GM18498 (cell line): ENCODE results near the gene BCDIN3D.
A peak's percentile ranks its signal among the peaks of the same experiment; 100 is the strongest.
"Not testable (repeated sequence)": the region's sequence is repeated elsewhere in the genome, so short reads cannot be mapped to it uniquely, and the experiment has no call there.

Experiments
- ATAC-seq: cut with Tn5 transposase; IDR thresholded peaks from one replicate; pipeline ENCODE4 v1.9.1; 2021; ENCODE audit warnings: mild to moderate bottlenecking, moderate library complexity; ENCODE audit not compliant: unreplicated experiment

The BCDIN3D gene, protein sequence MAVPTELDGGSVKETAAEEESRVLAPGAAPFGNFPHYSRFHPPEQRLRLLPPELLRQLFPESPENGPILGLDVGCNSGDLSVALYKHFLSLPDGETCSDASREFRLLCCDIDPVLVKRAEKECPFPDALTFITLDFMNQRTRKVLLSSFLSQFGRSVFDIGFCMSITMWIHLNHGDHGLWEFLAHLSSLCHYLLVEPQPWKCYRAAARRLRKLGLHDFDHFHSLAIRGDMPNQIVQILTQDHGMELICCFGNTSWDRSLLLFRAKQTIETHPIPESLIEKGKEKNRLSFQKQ

DNA sequence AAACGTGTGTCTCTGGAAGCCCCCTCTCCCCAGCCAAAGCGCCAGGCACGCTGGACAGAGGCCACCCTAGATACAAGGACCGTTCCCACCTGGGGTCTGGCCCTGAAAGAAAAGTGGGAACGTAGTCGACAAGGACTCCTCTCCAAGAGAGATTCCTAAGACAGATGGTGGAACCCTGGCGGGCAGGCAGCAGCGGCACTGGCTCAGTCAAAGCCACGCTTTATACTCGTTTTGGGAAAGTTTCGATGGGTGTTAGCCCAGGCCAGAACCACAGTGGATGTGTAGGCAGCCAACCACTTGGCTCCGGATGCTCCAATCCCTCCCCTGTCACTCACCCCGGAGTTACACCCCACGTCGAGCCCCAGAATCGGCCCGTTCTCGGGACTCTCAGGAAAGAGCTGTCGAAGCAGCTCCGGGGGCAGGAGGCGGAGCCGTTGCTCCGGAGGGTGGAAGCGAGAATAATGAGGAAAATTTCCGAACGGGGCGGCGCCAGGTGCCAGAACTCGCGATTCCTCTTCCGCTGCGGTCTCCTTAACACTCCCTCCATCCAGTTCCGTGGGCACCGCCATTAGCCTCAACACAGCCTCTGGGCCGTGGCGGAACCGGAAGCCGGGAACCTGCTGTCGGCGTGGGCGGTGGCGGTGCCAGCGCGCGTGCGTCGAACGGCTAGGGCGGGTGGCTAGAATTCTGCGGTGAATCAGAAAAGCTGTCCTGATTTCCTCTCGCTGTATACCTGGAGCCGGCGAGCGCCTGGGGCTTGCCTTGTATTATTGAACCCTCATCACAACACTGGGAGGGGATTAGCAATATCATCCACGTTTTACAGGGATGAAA is at the start of gene BCDIN3D:
Gene BCDIN3D, minus strand, starts transcription at position 588 of the 834 bp plus-strand sequence. Its CDS starts 19 bp downstream, at position 569.
- ATAC-seq: peak; percentile 93

DNA sequence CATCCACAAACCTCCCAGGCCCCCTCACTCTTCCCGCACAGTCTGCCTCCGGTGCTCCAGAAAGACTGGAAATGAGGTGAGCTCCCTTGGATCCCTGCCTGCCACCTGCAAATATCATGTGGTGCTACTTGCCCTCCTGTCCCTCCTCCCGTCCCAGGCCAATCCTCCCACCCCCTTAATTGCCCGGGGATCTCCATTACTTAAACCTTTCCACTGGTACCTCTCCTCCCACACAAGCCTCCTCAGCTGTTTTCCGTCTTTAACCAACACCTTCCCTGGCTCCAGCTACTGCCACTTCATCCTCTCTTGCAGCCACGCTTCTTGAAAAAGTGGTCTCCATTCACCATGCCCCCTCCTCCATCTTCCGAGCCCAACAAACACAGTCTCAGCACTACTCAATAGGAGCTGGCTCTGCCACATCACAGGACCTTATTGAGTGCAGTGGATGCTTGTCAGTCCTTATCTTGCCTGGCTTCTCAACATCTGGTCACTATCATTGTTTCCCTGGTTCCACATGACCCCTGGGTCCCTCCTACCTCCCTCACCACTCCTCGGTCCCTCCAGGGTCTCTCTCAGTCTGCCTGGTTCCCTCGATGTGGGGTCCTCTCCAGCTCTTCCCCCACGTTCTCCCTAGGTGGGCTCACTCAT is 49.3 kb upstream of the BCDIN3D start:
- no peak for ATAC-seq

DNA sequence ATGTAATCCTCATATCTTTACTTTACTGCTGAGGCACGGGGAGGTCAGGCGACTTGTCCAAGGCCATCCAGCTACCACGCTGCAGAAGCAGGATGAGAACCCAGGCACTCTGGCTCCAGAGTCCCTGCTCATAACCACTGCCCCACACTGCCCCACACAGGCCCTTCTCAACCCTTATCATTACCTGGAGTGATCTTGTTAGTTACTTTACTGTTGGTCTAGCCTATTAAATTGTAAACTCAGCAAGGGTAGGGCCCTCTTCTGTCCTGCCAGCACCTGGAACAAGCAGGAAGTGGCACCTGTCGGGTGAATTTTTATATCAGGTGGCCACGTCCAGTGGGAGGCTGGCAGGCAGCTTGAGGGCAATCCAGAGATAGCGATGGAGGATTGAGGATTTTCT is 48.6 kb upstream of the BCDIN3D start:
- ATAC-seq: no peak

DNA sequence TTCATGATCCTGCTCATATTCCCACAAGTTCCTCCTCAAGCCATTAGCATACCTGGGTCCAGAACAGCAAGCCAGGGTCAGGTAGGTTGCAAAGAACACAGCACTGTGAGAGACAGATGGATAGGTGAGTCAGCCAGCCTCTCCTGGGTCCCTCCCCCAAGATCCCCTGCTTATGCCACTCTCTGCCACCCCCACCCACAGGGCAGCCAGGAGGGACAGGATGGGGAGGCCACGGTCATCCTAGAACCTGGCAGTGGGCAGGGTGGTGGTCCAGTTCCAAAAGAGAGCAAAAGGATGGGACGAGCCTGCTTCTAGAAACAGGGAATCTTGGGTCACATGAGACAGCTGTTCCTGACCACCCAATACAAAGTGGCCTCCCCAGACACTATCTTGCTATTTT is 48.1 kb upstream of the BCDIN3D start:
- no peak for ATAC-seq

DNA sequence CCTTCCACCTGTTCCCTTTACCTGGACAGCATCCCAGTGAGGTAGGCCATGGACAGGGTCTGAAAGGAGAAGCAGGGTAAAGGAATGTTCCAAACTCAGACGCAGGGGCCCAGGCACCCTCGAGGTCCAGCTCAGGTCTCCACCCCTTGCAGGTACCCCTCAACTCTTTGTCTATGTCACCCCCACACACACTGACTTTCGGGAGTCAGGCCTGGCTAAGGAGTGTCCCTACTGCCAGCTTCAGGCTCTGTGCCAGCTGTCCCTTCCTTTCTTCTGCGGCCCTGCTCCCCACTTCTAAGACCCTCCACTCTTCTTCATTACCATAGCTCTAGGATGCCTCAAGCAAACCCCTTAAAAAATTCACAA is 47.2 kb upstream of the BCDIN3D start:
- ATAC-seq: no peak

DNA sequence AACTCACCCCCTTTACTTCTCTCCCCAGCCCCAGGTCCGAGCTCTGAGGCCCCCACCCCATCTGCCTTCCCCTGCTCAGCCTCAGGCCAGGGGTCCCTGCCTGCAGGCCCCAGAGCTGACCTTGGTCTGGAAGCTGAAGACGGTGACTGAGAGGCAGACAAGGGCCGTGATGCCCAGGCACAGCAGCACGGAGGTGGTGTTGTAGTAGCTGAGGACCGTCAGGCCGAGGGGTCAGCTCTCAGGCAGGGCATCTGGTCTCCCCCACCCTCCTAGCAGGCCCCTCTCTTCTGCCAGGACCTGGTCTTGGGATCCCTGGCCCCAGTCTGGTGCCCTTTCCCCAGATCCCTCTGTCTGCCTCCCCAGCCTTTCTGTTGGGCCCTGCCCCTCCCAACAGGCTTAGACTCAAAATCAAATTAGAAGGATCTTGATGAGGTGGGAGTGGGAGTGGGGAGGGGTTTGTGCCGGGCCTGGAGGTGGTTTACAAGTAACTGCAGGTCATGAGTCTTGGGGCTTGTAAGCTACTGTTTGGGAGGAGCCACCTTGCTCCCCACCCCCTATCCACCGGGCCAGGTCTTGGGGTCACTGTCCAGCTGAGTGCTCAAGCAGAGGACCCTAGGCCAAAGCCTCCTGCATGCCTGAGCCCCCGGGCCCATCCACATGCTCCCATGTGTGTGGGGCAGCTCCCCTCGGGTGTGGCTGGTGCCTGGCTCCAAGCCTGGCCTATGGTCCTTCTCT is 46.6 kb upstream of the BCDIN3D start:
- no peak for ATAC-seq

DNA sequence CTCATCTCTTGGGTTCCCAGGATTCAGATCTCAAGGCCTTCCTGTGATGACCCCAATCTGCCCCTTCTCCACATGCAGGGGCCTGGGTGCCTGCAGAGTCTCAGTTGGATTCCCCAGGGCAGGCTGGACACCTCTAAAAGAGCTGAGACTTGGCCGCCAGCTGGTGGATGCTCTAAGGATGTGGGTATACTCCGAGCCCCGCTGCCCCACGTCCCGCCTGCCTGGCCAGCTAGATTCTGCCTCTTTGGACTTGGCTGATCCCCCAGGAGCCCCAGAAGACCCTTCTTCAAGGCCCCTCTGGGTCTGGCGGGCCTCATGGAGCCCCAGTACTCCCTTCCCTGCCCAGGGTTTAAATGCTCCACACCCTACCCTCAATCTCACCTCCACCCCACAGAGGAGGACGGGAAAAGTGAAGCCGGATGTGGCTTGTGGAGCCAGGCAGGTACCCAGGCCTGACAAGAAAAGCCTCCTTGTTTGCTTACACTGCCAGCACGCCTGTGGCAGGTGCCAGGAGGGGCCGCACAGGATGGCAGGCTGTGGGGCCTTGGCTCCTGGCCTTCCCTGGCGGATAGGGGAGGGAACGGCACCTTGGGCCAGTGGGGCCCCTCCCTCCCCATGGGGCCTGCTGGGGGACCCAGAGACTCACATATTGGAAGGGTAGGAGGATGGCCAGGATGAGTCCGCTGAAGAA is 45.7 kb upstream of the BCDIN3D start:
- ATAC-seq: no peak

DNA sequence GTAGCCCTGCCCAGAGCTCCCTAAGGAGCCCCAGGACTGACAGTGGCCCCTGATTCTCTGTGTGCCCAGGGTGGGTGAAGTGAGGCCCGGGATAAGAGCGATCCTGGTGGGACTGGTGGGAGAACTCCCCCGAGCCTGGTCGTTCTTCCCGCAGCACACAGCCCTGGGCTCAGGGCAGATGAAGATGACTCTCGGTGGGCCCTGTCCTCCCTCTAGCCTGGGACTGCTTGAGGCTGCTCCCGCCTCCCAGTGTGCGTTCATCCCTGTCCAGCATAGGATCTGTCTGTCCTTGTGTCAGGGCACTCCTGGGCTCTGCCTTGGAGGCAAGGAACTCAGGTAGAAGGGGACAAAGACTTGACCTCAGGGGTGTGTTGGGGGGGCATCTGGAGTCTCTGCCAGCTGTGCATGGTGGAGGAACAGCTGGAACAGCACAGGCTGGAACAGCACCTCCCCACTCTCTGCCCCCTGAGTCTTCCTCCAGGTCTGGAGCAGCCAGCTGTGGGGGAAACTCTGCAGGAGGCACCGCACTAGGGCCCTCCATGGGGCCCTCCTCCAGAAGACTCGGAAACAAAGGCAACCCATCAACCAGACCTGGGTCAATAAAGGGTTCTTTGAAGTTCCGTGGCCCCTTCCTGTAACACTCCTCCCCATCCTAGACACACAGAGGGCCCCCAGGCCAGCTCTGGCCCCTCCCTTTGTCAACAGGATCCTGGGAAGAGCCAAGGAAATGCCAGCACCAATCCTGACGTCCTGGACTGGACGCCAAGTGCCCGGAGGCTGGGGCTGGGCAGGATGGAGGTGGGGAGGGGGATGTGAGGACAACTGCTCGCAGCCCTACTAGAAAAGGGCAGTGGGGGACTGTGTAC is 44.9 kb upstream of the BCDIN3D start:
- no peak for ATAC-seq

DNA sequence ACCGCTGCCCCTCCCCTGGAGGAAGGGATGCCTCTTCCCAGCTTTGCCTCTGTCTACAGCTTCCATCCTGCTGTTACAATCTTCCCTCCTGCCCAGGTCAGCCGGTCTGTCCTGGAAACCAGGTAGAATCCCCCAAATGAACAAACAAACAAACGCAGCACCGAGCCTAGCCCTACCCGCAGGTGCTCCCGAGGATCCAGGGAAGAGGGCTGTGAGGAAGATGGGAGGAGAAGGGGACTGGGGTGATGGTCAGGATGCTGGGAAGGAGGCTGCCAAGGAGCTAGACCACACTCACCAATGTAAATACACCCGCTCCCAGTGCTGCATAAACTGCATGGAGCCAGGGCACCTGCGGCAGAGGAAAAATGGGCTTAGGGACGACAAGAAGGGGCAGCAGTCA is 44.2 kb upstream of the BCDIN3D start:
- ATAC-seq: no peak

DNA sequence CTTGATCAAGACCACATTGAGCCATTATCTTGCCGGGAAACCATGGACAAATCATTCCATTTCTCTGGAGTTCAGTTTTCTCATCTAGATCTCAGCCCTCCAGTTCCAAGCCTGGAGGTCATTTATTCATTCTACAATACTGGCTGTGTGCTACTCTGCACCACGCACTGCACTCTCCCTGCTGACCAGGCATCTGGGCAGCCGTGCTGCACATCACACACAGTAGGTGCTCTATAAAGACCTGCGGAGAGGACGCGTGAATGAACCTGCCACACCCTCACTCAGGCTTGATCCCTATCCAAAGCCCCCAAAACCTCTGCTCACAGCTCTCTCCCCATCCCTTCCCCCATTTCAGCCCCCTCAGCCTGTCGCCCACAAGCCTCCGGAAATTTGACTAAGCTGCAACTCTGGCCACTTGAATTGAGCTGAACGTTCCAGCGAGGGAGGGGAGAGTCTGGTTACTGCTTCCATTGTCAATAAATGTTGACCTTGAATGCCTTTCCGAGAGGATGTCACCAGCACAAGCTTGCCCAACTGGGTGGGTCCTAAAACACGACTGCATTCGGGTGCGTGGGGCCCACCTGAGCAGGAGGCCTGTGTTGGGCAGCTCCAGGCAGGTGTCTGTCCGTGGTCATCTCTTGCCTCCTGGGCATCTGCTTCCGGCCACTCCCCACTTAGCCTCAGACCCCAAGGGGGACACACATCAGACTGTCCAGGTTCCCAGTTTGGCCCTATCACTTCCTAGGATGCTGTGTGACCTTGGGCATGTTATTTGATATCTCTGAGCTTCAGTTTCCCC is 43.0 kb upstream of the BCDIN3D start:
- ATAC-seq: no peak

DNA sequence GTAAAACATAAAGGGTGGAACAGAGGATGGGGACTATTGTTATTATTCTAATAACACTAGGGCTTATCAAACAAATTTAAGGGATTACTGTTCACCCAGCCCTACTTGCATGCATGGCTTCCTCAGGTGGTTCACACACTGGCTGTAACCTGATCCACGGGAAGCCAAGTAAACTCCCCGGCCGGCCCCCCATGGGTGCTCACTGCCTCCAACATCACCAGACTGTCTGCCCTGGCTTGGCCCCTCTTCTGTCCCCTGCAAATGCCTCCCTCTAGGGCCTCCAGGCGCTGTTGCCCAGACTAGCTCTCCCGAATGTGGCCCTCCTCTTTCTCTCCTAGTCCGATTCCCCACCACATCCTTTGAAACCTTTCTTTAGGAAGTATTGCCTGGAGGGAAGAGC is 42.2 kb upstream of the BCDIN3D start:
- no peak for ATAC-seq

DNA sequence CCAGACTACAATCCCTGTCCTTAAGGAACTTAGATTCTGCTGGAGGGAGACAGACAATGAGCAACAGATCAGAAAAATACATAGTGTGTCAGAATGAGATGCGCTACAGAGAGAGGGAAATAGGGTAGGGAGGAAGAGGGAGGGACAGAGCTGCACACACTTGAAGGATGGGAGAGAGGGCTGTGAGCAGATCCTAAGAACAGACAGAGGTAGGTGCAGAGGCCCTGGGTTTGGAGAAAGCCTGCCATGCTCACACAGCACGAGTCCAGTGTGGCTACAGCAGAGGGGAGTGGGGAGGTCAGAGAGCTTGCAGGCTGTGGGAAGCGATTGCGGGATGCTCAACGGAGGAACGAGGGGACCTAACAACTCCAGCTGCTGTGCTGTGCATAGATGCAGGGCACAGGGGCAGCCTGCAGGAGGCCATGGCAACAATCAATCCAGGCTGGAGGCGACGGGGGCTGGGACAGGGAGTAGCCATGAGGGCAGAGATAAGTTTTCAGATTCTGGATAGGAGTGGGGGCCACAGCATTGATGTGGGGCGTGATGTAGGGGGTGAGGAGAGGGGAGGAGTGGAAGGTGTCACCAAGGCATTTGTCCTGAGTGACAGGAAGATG is 40.1 kb upstream of the BCDIN3D start:
- ATAC-seq: no peak

DNA sequence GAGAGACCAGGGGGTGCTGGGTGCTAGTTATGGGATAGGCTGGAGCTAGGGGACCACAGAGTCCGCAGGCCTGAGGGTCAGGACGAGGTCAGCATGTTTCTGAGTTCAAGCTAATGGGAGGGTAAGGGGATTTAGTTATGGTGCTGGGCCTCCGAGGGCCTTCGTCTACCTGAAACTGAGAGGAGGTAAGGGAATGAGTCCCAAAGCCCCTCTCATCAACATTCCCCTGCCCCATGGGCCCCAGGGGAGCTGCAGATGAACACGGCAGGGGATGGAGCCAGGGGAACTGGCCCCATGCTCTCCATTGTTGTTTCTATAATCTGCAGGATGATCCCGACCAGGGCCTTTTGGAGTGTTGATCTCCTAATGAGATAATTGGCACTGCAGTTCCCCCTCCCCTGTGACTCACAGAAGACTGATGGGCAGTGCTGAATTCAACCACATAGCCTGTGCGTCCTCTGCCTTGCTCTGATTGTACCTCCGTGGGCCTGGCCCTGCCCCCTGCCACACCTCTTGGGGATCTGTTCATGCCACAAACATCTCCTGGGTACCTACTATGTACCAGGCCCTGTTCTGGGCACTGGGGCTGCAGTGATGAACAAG is 39.4 kb upstream of the BCDIN3D start:
- no peak for ATAC-seq

DNA sequence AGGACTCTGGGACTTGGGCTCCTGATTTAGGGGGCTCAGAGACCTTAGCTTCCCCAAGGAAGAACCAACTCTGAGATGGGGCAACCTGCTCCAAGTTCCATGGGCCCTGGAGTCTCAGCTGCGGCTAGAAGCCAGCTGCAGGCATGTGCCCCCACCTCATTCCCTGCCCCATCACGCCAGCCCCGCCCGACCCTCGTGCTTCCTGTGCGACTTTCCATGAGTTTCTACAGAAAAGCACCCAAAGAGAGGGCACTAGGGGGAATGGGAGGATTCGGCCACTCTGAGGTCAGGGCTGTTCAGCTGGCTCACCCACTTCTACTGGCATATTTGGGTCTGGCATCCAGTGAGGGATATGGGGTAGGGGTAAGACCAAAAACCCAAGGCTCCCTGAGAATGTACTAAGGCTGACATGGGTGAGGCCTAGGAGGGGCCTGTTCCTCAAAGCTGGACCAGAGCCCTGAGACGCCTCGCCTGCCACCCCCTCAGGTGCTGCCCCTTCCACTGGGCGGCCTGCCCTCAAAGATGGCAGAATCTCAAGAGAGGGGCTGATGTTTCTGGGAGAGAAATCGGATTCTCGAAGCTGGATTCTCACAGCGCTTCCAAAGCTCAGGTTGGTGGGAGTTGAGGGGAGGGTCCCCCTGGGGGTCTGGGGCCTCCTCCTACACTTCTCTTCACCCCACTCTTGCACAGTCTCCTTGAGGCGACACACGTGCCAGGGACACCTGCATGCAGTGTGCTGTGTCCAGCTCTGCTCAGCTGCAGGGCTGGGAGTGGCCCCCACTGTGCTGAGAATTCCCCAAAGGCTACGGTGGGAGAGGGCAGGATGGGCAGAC is 38.7 kb upstream of the BCDIN3D start:
- ATAC-seq: no peak

DNA sequence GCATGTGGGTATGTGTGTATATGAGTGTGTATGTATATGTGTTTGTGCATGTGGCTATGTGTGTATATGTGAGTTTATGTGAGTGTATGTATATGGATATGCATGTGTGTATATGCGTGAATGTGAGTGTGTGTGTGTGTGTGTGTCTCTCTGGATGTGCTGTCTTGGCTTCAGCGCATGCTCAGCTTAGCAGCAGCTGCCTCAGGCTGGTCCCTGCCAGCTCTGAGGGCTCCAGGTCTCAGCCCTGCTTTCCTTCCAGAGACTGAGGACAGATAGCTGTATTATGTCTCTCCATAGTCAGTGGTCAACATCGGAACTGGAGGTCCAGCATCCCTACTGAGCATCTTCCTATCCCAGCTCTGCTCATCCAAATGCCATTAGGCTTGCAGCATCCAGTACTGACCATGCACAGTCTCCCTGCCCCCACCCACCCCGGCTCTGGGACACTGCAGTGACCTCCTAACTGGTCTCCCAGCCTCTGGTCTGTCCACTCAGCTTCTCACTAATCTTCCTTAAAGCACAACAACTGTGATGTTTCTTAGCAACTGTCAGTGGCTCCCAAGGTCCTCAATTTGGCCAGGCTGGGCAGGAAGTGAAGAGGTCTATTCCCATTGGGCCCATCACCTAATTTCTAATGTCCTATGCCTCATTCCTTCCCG is 38.0 kb upstream of the BCDIN3D start:
- ATAC-seq: no peak

DNA sequence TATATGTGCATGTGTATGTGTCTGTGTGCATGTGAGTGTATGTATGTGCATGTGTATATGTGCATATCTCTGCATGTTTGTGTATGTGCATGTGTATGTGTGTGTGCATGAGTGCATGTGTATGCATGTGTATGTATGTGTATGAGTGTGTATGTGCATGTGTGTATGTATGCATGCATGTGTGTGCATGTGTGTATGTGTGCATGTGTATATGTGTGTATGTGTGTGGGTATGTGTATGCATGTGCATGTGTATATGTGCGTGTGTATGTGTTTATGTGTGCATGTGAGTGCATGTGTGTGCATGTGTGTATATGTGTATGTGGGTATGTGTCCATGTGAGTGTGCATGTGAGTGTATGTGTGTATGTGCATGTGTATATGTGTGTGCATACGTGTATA is 36.2 kb upstream of the BCDIN3D start:
- not testable (repeated sequence) for ATAC-seq

DNA sequence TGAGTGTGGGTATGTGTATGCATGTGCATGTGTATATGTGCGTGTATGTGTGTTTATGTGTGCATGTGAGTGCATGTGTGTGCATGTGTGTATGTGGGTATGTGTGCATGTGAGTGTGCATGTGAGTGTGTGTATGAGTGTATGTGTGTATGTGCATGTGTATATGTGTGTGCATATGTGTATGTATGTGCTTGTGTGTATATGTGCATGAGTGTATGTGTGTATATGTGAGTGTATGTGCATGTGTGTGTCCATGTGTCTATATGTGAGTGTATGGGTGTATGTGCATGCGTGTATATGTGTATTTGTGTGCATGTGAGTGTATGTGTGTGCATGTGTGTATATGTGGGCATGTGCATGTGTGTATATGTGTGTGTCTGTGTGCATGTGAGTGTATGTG is 35.1 kb upstream of the BCDIN3D start:
- no peak for ATAC-seq
